ENCODE data around the gene SARDH. TPM values are rescaled to one million over a fixed set of nuclear protein-coding genes. Genes with fewer than 3 reads are reported as not detected.

SARDH gene
- total and polyA plus RNA-seq, 2 donors (not counting 1 experiment from before 2014, with no cell fraction given) = 0.03 to 0.07 TPM

GRCh38 chr9:133685653-133686609, 52.2 kb downstream of the SARDH start:
- CTCF ChIA-PET = no interaction called here
- Histone ChIP-seq H3K9ac (ENCODE audit: low read length) (no peak overlapping the region), H4K20me1 (ENCODE audit: control insufficient read depth, insufficient read depth, low read length, poor library complexity, severe bottlenecking) (no peaks in the 10 kb centered on the region), H3K4me3 (ENCODE audit: control extremely low read depth in 1 of 5, extremely low read depth in 1 of 5, insufficient read depth in 1 of 5, low read depth in 2 of 5, low read length in 4 of 5) (no peak overlapping the region), H3K4me2 (replicated peaks; ENCODE audit: low read depth, low read length, poor library complexity, severe bottlenecking) (no peak overlapping the region), H3K27ac (ENCODE audit: low read length in 2 of 2) (no peak overlapping the region), H2AFZ (ENCODE audit: insufficient read depth, low read depth, low read length, poor library complexity, severe bottlenecking) (no peak overlapping the region), H3K9me3 (ENCODE audit: control extremely low read depth in 1 of 3, control insufficient read depth in 2 of 3, insufficient read depth in 1 of 3, low read length in 2 of 3) (peaks cover 0 to 3% (median 0%) of the 10 kb centered on the region in 3 donors), H3K36me3 (replicated peaks in 1 of 2; ENCODE audit: control extremely low read depth in 1 of 2, control insufficient read depth in 1 of 2, extremely low read depth in 1 of 2, insufficient read depth in 2 of 2, low read length in 1 of 2) (no peaks in the 10 kb centered on the region), H3K27me3 (replicated peaks in 1 of 4; ENCODE audit: control extremely low read depth in 1 of 4, control insufficient read depth in 3 of 4, insufficient read depth in 4 of 4, low read length in 3 of 4) (no peaks in the 10 kb centered on the region), H3K79me2 (ENCODE audit: control insufficient read depth, insufficient read depth, low read length) (no peaks in the 10 kb centered on the region), H3K4me1 (ENCODE audit: control insufficient read depth in 2 of 2, insufficient read depth in 2 of 2, low read length in 2 of 2) (peaks cover 0 to 14% of the 10 kb centered on the region in 2 donors)
- peaks cover 7% of the 10 kb centered on the region for H3K4me1 Mint-ChIP-seq
- no peak overlapping the region for H3K27ac Mint-ChIP-seq
- POLR2A ChIA-PET = interaction anchor here (0.7 kb wide), 1 partner anchor 10 kb away, joined by 5 read pairs; no protein-coding TSS in a partner anchor
- no peaks in the 10 kb centered on the region for H3K9me3 Mint-ChIP-seq (ENCODE audit: insufficient read depth)
- intact Hi-C loops (cut with micrococcal nuclease) = no loop called here
- DNase-seq (no peak), ATAC-seq (ENCODE audit: low read depth) (no peak)
- 88% methylated on average over 11 of the region's 18 CpGs for WGBS (ENCODE audit: insufficient coverage)
- H3K4me3 Mint-ChIP-seq = no peak overlapping the region
- no peaks in the 10 kb centered on the region for H3K27me3 Mint-ChIP-seq
- no peak for TF ChIP-seq CTCF (IDR thresholded peaks at IDR 0.05)
- no peak for TF ChIP-seq EZH2 (IDR thresholded peaks at IDR 0.05; ENCODE audit: borderline replicate concordance, insufficient read depth, low read depth, low read length, poor library complexity, severe bottlenecking)

DNA sequence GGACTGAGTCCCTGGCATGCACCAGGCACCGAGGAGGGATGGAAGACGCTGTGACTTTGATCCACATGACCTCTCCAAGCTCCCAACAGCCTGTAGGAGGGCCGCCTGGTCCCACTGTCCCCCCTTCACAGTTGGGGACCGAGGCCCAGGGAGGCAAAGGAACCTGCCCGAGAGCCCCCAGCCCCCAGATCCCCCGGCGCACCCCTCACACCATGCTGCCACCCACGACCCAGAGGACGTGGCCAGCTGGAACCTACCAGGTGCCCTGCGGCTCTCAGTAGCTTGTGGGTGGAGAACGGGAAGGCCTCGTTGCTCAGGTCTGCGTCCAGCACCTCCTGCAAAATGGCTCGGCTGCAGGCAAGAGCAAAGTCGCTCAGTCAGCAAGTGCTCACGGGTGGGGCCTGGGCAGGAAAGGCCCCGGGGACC, 53.2 kb downstream of the SARDH start:
- CTCF ChIA-PET = no interaction called here
- intact Hi-C loops (cut with micrococcal nuclease) = no loop called here
- peaks cover 0 to 3% (median 0%) of the 10 kb centered on the region in 3 donors for H3K9me3 ChIP-seq (ENCODE audit: control extremely low read depth in 1 of 3, control insufficient read depth in 2 of 3, insufficient read depth in 1 of 3, low read length in 2 of 3)

More for the DNA sequence above, 53.2 kb downstream of the SARDH start:
- H2AFZ ChIP-seq (ENCODE audit: insufficient read depth, low read depth, low read length, poor library complexity, severe bottlenecking) = no peak overlapping the region
- no peak overlapping the region for H3K27ac ChIP-seq (ENCODE audit: low read length in 2 of 2)
- WGBS (ENCODE audit: insufficient coverage) = 91% methylated on average over 3 of the region's 17 CpGs
- no peak overlapping the region for H3K27ac Mint-ChIP-seq
- H3K27me3 ChIP-seq (replicated peaks in 1 of 4; ENCODE audit: control extremely low read depth in 1 of 4, control insufficient read depth in 3 of 4, insufficient read depth in 4 of 4, low read length in 3 of 4) = no peaks in the 10 kb centered on the region
- no peaks in the 10 kb centered on the region for H3K79me2 ChIP-seq (ENCODE audit: control insufficient read depth, insufficient read depth, low read length)
- ATAC-seq (ENCODE audit: low read depth) = no peak
- DNase-seq = no peak
- peaks cover 0 to 14% of the 10 kb centered on the region in 2 donors for H3K4me1 ChIP-seq (ENCODE audit: control insufficient read depth in 2 of 2, insufficient read depth in 2 of 2, low read length in 2 of 2)
- no peak overlapping the region for H3K4me3 Mint-ChIP-seq
- no peak overlapping the region for H3K4me2 ChIP-seq (replicated peaks; ENCODE audit: low read depth, low read length, poor library complexity, severe bottlenecking)
- TF ChIP-seq CTCF (IDR thresholded peaks at IDR 0.05) (no peak), EZH2 (IDR thresholded peaks at IDR 0.05; ENCODE audit: borderline replicate concordance, insufficient read depth, low read depth, low read length, poor library complexity, severe bottlenecking) (no peak)
- no peaks in the 10 kb centered on the region for H4K20me1 ChIP-seq (ENCODE audit: control insufficient read depth, insufficient read depth, low read length, poor library complexity, severe bottlenecking)
- H3K9me3 Mint-ChIP-seq (ENCODE audit: insufficient read depth) = no peaks in the 10 kb centered on the region
- H3K9ac ChIP-seq (ENCODE audit: low read length) = no peak overlapping the region
- POLR2A ChIA-PET = interaction anchor here (0.7 kb wide), 1 partner anchor 9 kb away, joined by 5 read pairs; no protein-coding TSS in a partner anchor
- H3K4me3 ChIP-seq (ENCODE audit: control extremely low read depth in 1 of 5, extremely low read depth in 1 of 5, insufficient read depth in 1 of 5, low read depth in 2 of 5, low read length in 4 of 5) = no peak overlapping the region
- no peaks in the 10 kb centered on the region for H3K27me3 Mint-ChIP-seq
- H3K4me1 Mint-ChIP-seq = peaks cover 7% of the 10 kb centered on the region
- no peaks in the 10 kb centered on the region for H3K36me3 ChIP-seq (replicated peaks in 1 of 2; ENCODE audit: control extremely low read depth in 1 of 2, control insufficient read depth in 1 of 2, extremely low read depth in 1 of 2, insufficient read depth in 2 of 2, low read length in 1 of 2)
